OCI-LY1 (cell line): ENCODE data around the gene THEM5.

ENCODE experiments used
- CTCF ChIP-seq: fragments of 200-600 bp; sonication (generic), shearing (Covaris generic); IDR thresholded peaks from 2 replicates; pipeline ENCODE4 v1.5.1; 2017; ENCODE audit warnings: mild to moderate bottlenecking, antibody characterized with exemption, low read length, moderate library complexity, mixed read lengths
- EZH2 ChIP-seq: fragments of 200-600 bp; sonication (generic), shearing (Covaris generic); IDR thresholded peaks from 2 replicates; pipeline ENCODE4 v1.8.0; 2017; ENCODE audit warnings: borderline replicate concordance, mixed run types, mild to moderate bottlenecking, antibody characterized with exemption, low read length, moderate library complexity, mixed read lengths

- TF ChIP-seq EZH2 (no peak), CTCF (no peak)
These were observed 19.3 kb downstream of the THEM5 start for GRCh38 chr1:151834239-151834638.
